ENCODE measurements around the gene ZFR. TPM values are rescaled to one million over a fixed set of nuclear protein-coding genes. Genes with fewer than 3 reads are reported as not detected.

ZFR gene
- total RNA-seq, 2 donors from 2014 or later: 59.1 to 67.9 TPM

- Mint-ChIP-seq H3K9me3 (no peaks in the 10 kb centered on the region), H3K4me3 (no peak overlapping the region), H3K27ac (no peak overlapping the region), H3K4me1 (no peaks in the 10 kb centered on the region), H3K27me3 (ENCODE audit: insufficient read depth) (peaks cover 66% of the 10 kb centered on the region), H3K36me3 (ENCODE audit: low read depth) (no peaks in the 10 kb centered on the region)
- Histone ChIP-seq H3K4me3 (ENCODE audit: low read length) (no peak overlapping the region), H3K36me3 (ENCODE audit: control insufficient read depth, insufficient read depth, low read length) (no peaks in the 10 kb centered on the region), H3K27ac (ENCODE audit: low read depth, low read length) (no peak overlapping the region), H3K4me1 (ENCODE audit: control insufficient read depth, insufficient read depth, low read length) (no peaks in the 10 kb centered on the region), H3K27me3 (ENCODE audit: control insufficient read depth, insufficient read depth, low read length, poor library complexity, severe bottlenecking) (peaks cover 61% of the 10 kb centered on the region), H3K9me3 (ENCODE audit: control insufficient read depth, low read length) (no peaks in the 10 kb centered on the region), H3K9ac (ENCODE audit: extremely low read depth, low read length, poor library complexity, severe bottlenecking) (no peak overlapping the region)
- WGBS, 2 experiments (ENCODE audit: insufficient coverage in 1 of 2, insufficient read length in 1 of 2): 91 to 95% methylated on average over 2 of the region's 2 CpGs
- DNase-seq: no peak
- TF ChIP-seq CTCF (conservative IDR thresholded peaks at IDR 0.05): no peak
These were observed 37.7 kb upstream of the ZFR start for GRCh38 chr5:32482193-32482592.

DNA sequence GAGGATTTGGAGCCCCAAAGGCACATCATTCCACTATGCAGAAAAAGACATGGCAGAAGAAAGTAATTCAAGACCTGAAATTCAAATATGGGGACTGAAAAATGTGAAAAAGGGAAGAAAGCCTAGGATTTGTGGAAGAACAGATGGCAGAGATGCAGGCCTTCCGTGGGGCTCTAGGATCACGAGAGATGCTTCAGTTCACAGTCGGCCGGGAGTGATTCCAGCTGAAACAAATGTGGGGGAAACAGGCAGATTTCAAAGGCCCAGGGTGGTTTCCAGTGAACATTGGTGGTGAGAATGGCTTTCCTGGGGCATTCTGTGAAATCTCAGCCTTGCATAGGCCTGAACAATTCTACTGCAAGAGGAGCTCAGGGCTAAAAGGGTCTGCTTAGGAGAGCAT lies 34.6 kb upstream of the ZFR start:
- Histone ChIP-seq H3K4me1 (ENCODE audit: control insufficient read depth, insufficient read depth, low read length) (no peaks in the 10 kb centered on the region), H3K36me3 (ENCODE audit: control insufficient read depth, insufficient read depth, low read length) (no peaks in the 10 kb centered on the region), H3K27ac (ENCODE audit: low read depth, low read length) (no peak overlapping the region), H3K9ac (ENCODE audit: extremely low read depth, low read length, poor library complexity, severe bottlenecking) (no peak overlapping the region), H3K9me3 (ENCODE audit: control insufficient read depth, low read length) (no peaks in the 10 kb centered on the region), H3K4me3 (ENCODE audit: low read length) (no peak overlapping the region), H3K27me3 (ENCODE audit: control insufficient read depth, insufficient read depth, low read length, poor library complexity, severe bottlenecking) (peaks cover 86% of the 10 kb centered on the region)
- H3K36me3 Mint-ChIP-seq (ENCODE audit: low read depth): no peaks in the 10 kb centered on the region
- TF ChIP-seq CTCF (conservative IDR thresholded peaks at IDR 0.05): no peak
- H3K27ac Mint-ChIP-seq: no peak overlapping the region
- H3K27me3 Mint-ChIP-seq (ENCODE audit: insufficient read depth): peaks cover 88% of the 10 kb centered on the region
- H3K4me1 Mint-ChIP-seq: peaks cover 7% of the 10 kb centered on the region
- no peak overlapping the region for H3K4me3 Mint-ChIP-seq
- WGBS, 2 experiments (ENCODE audit: insufficient coverage in 1 of 2, insufficient read length in 1 of 2): 93% methylated on average over 4 of the region's 4 CpGs
- DNase-seq: no peak
- no peaks in the 10 kb centered on the region for H3K9me3 Mint-ChIP-seq

GRCh38 chr5:32476891-32477290 lies 32.4 kb upstream of the ZFR start:
- no peak for DNase-seq
- Histone ChIP-seq H3K27me3 (ENCODE audit: control insufficient read depth, insufficient read depth, low read length, poor library complexity, severe bottlenecking) (peaks cover 89% of the 10 kb centered on the region), H3K9ac (ENCODE audit: extremely low read depth, low read length, poor library complexity, severe bottlenecking) (no peak overlapping the region), H3K27ac (ENCODE audit: low read depth, low read length) (no peak overlapping the region), H3K4me3 (ENCODE audit: low read length) (no peak overlapping the region), H3K36me3 (ENCODE audit: control insufficient read depth, insufficient read depth, low read length) (no peaks in the 10 kb centered on the region), H3K4me1 (ENCODE audit: control insufficient read depth, insufficient read depth, low read length) (no peaks in the 10 kb centered on the region), H3K9me3 (ENCODE audit: control insufficient read depth, low read length) (no peaks in the 10 kb centered on the region)
- WGBS, 2 experiments (ENCODE audit: insufficient coverage in 1 of 2, insufficient read length in 1 of 2): 52 to 71% methylated on average over 1 of the region's 1 CpG
- no peak for TF ChIP-seq CTCF (conservative IDR thresholded peaks at IDR 0.05)
- no peak overlapping the region for H3K4me3 Mint-ChIP-seq
- peaks cover 78% of the 10 kb centered on the region for H3K27me3 Mint-ChIP-seq (ENCODE audit: insufficient read depth)
- peaks cover 8% of the 10 kb centered on the region for H3K4me1 Mint-ChIP-seq
- no peaks in the 10 kb centered on the region for H3K9me3 Mint-ChIP-seq
- no peaks in the 10 kb centered on the region for H3K36me3 Mint-ChIP-seq (ENCODE audit: low read depth)
- no peak overlapping the region for H3K27ac Mint-ChIP-seq

Measured in endodermal cell (in vitro differentiated cells).